ENCODE results near the gene CFI. TPM values are rescaled to one million over a fixed set of nuclear protein-coding genes. Genes with fewer than 3 reads are reported as not detected.

The CFI gene
- total and polyA plus RNA-seq, 4 donors, result 7.5 to 88.3 (median 30.8) TPM

DNA sequence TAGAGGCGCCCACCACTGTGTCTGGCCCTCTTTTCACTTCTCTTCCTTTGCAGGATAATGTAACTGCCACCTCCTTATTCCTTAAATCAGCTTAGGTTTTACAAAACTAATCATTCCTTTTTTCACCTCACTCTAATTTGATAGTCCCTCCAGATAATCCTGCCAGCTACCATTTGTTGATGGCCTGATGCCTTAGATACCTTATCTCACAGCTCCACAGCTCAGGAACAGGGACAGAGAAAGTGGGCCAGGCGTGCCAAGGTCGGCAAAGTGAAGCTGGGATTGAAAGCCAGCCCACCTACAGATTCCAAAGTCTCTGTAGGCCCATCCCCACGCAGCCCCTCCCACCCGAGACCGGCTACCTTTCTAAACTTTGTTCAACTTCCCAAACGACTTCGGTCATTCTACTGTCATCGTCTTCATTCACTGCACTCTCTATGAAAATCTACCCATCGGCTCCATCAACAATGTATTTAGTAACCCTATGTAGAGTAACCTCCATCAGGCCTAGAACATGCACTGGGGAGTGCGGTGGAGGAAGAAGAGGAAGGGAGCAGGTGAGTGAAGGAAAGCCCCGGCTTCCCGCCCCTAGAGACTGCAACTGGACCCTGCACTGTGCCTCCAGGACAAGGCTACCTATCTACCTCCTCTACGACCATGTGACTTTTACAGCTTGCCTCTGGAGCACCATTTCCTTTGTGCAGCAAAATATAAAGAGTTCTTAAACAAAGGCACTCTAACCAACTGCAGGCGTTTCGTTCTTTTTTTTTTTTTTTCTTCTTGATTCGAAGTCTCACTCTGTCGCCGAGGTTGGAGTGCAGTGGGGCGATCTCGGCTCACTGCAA, 100.0 kb downstream of the CFI start:
- H3K36me3 ChIP-seq (ENCODE audit: control insufficient read depth, insufficient read depth, low read length), result no peaks in the 10 kb centered on the region
- DNase-seq (ENCODE audit: low read depth in 4 of 6, low spot score in 6 of 6), result peak in 1 of 6 donors; percentile 7
- no peak overlapping the region for H3K27ac ChIP-seq (ENCODE audit: low read depth, low read length)
- H3K4me3 ChIP-seq (ENCODE audit: low read depth, low read length), result peak overlapping the region; percentile 90
- peaks cover 17% of the 10 kb centered on the region for H3K4me1 ChIP-seq (ENCODE audit: control insufficient read depth, insufficient read depth, low read length)
- no peaks in the 10 kb centered on the region for H3K9me3 ChIP-seq (ENCODE audit: control insufficient read depth, insufficient read depth, low read length)
- WGBS (ENCODE audit: insufficient coverage), result 60% methylated on average over 13 of the region's 21 CpGs
- no peaks in the 10 kb centered on the region for H3K27me3 ChIP-seq (ENCODE audit: control insufficient read depth, insufficient read depth, low read length)

DNA sequence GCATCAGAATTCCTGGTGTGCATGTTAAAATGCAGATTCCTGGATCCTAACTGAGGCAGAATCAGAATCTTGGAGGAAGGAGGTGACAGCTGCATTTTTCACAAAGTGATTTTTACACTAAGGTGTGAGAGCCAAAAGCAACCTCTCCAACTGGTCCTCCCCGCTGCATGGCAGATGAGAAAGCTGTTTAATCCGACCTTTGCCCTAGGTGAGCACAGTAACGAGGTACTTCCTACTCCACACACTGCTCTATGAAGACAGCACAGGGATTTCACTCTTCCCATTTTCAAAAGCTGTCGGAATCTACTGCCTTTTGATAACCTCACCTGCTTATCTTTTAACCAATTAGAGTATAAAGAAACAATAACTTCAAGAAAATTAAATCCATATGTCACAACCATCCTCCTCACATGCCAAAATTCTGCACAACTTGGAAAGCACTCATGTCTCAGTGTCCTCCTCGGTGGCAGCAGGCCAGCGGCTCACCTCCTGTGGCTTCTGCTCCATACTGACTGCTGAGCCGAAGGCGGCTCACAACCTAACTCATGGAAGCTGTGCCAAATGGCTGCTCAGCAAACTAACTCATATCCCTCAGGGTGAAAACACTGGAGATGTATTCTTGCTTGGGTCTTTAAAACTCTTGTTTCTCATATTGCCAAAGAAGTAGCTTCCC, 102.1 kb downstream of the CFI start:
- H3K36me3 ChIP-seq (ENCODE audit: control insufficient read depth, insufficient read depth, low read length), result no peaks in the 10 kb centered on the region
- WGBS (ENCODE audit: insufficient coverage), result 70% methylated on average over 5 of the region's 8 CpGs
- no peaks in the 10 kb centered on the region for H3K27me3 ChIP-seq (ENCODE audit: control insufficient read depth, insufficient read depth, low read length)
- H3K27ac ChIP-seq (ENCODE audit: low read depth, low read length), result no peak overlapping the region
- no peaks in the 10 kb centered on the region for H3K9me3 ChIP-seq (ENCODE audit: control insufficient read depth, insufficient read depth, low read length)
- H3K4me1 ChIP-seq (ENCODE audit: control insufficient read depth, insufficient read depth, low read length), result peaks cover 17% of the 10 kb centered on the region
- DNase-seq (ENCODE audit: low read depth in 4 of 6, low spot score in 6 of 6), result peak in 2 of 6 donors; percentile 42 to 47
- H3K4me3 ChIP-seq (ENCODE audit: low read depth, low read length), result no peak overlapping the region

DNA sequence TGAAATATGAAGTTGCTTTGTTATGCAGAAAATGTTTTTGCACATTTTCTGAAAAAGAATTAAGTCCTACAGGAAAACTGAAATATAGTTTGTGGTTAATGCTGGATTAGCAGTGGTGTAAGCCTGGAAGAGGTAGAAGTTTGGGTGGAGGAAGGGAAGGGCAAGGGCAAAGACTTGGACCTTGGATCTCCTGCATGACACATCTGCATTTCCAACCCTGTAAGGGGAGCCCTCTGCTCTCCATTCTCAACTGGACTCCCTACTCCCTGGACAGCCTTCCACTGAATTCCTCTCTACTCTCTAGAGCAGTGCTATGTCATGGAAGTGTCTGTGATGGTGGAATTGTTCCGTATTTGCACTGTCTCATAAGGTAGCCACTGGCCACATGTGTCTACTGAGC, 103.1 kb downstream of the CFI start:
- H3K9me3 ChIP-seq (ENCODE audit: control insufficient read depth, insufficient read depth, low read length), result no peaks in the 10 kb centered on the region
- WGBS (ENCODE audit: insufficient coverage), result 100% methylated on average over 1 of the region's 1 CpG
- peaks cover 4% of the 10 kb centered on the region for H3K36me3 ChIP-seq (ENCODE audit: control insufficient read depth, insufficient read depth, low read length)
- H3K4me3 ChIP-seq (ENCODE audit: low read depth, low read length), result no peak overlapping the region
- peaks cover 17% of the 10 kb centered on the region for H3K4me1 ChIP-seq (ENCODE audit: control insufficient read depth, insufficient read depth, low read length)
- no peaks in the 10 kb centered on the region for H3K27me3 ChIP-seq (ENCODE audit: control insufficient read depth, insufficient read depth, low read length)
- H3K27ac ChIP-seq (ENCODE audit: low read depth, low read length), result no peak overlapping the region
- no peak for DNase-seq (ENCODE audit: low read depth in 4 of 6, low spot score in 6 of 6)

DNA sequence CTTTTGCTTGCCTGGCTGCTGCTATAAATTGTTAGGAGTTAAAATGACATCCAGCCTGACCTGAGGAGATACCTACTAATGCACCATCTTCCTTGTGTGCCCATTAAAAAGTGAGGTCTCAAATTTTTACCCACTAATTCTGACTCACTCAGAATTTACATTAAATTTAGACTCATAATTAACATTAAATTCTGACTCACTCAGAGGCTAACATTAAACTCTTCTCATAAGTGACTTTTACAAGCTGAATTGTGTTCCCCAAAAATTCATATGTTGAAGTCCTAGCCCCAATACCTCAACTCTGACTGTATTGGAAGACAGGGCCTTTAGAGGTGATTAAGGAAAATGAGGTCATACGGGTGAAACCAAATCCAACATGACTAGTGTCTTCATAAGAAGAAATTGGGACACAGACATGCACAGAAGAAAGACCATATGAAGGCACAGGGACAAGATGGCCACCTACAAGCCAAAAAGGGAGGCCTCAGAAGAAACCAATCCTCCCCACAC, 110.3 kb downstream of the CFI start:
- DNase-seq (ENCODE audit: low read depth in 4 of 6, low spot score in 6 of 6), result no peak
- no peaks in the 10 kb centered on the region for H3K27me3 ChIP-seq (ENCODE audit: control insufficient read depth, insufficient read depth, low read length)
- H3K36me3 ChIP-seq (ENCODE audit: control insufficient read depth, insufficient read depth, low read length), result peaks cover 8% of the 10 kb centered on the region
- no peak overlapping the region for H3K4me3 ChIP-seq (ENCODE audit: low read depth, low read length)
- H3K4me1 ChIP-seq (ENCODE audit: control insufficient read depth, insufficient read depth, low read length), result no peaks in the 10 kb centered on the region
- 100% methylated on average over 1 of the region's 1 CpG for WGBS (ENCODE audit: insufficient coverage)
- H3K27ac ChIP-seq (ENCODE audit: low read depth, low read length), result no peak overlapping the region
- no peaks in the 10 kb centered on the region for H3K9me3 ChIP-seq (ENCODE audit: control insufficient read depth, insufficient read depth, low read length)

Other genes starting within 250 kb of the CFI start
- gene MCUB, start 241.8 kb downstream of the CFI start, total RNA-seq, result 10 to 100 TPM; 18.0 to 21.7 TPM
- 10 to 100 TPM in 1 of 2 donors, 1 to 10 TPM in 1; 9.4 to 19.7 TPM for gene MCUB, start 241.8 kb downstream of the CFI start, polyA plus RNA-seq (ENCODE audit: insufficient read length in 2 of 2)
- 10 to 100 TPM; 12.9 to 20.9 TPM for gene CASP6, start 98.6 kb downstream of the CFI start, total RNA-seq
- 10 to 100 TPM; 11.8 to 15.8 TPM for gene CASP6, start 98.6 kb downstream of the CFI start, polyA plus RNA-seq (ENCODE audit: insufficient read length in 2 of 2)
- gene PLA2G12A, start 71.9 kb downstream of the CFI start, total RNA-seq, result 10 to 100 TPM; 28.0 to 28.4 TPM
- gene PLA2G12A, start 71.9 kb downstream of the CFI start, polyA plus RNA-seq (ENCODE audit: insufficient read length in 2 of 2), result 10 to 100 TPM; 25.5 to 36.1 TPM
- gene GAR1, start 13.8 kb upstream of the CFI start, total RNA-seq, result 1 to 10 TPM; 5.8 TPM
- 10 to 100 TPM; 23.0 to 24.1 TPM for gene GAR1, start 13.8 kb upstream of the CFI start, polyA plus RNA-seq (ENCODE audit: insufficient read length in 2 of 2)
- gene RRH, start 26.0 kb upstream of the CFI start, total RNA-seq, result under 1 TPM; 0.44 to 0.79 TPM
- gene RRH, start 26.0 kb upstream of the CFI start, polyA plus RNA-seq (ENCODE audit: insufficient read length in 2 of 2), result under 1 TPM; 0.59 to 0.65 TPM
- gene LRIT3, start 46.1 kb upstream of the CFI start, total RNA-seq, result under 1 TPM; 0.22 to 0.30 TPM
- gene LRIT3, start 46.1 kb upstream of the CFI start, polyA plus RNA-seq (ENCODE audit: insufficient read length in 2 of 2), result under 1 TPM; 0.48 to 0.81 TPM
- gene EGF, start 110.9 kb upstream of the CFI start, total RNA-seq, result 1 to 10 TPM in 1 of 2 donors, under 1 TPM in 1; 0.72 to 1.8 TPM
- 1 to 10 TPM; 1.8 to 2.1 TPM for gene EGF, start 110.9 kb upstream of the CFI start, polyA plus RNA-seq (ENCODE audit: insufficient read length in 2 of 2)

Data from spinal cord (tissue), 10 donors.